ENCODE results near the gene NUBP2. TPM values are rescaled to one million over a fixed set of nuclear protein-coding genes. Genes with fewer than 3 reads are reported as not detected.

Gene NUBP2
- total and polyA plus RNA-seq, 4 donors, result 28.9 to 80.9 (median 54.1) TPM

DNA sequence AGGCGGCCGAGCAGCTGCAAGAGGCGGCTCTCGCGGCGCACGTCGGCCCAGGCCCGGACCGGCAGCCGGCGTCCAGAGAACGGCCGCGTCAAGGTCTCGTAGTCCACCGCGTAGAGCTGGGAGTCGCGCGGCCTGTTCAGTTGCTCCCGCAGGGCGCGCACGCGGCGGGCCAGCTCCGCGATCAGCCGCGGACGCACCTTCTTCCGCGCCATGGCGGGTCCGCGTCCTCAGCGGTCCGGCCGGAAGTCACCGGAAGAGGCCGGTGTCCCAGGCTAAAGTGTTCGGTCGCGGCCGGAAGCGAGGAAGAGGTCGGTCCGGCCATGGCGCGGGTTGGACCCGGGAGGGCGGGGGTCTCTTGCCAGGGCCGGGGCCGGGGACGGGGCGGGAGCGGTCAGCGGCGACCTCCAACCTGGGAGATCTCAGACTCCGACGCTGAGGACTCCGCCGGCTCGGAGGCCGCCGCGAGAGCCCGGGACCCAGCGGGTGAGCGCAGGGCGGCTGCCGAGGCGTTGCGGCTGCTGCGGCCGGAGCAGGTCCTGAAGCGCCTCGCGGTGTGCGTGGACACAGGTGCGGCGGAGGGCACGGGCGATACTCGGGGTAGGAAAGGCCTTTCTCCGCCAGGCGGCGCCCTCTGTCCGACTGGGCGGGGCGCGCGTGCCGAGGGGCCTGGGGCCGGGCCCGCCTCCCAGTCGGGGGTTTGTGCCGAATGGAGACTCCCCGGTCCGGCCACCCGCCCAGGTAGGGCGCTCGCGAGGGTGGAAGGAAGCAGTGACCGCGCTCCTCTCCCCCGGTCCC, 9.7 kb upstream of the NUBP2 start, which contains the start of gene MRPS34:
Gene MRPS34, minus strand, starts transcription at position 227 of the 795 bp plus-strand sequence. Its CDS starts 15 bp downstream, at position 212.
- H3K9me3 ChIP-seq (ENCODE audit: control insufficient read depth in 4 of 4, low read length in 3 of 4), result no peaks in the 10 kb centered on the region
- peaks cover 0 to 20% (median 9%) of the 10 kb centered on the region in 4 donors for H3K36me3 ChIP-seq (ENCODE audit: control insufficient read depth in 4 of 4, insufficient read depth in 3 of 4, low read depth in 1 of 4, low read length in 3 of 4)
- H3K4me3 ChIP-seq (ENCODE audit: low read depth in 1 of 3, low read length in 3 of 3), result peak within 1 kb of the TSS; percentile 73 to 93 (median 78)
- peak within 1 kb of the TSS; percentile 83 to 94 for H3K27ac ChIP-seq (ENCODE audit: low read depth in 1 of 2, low read length in 2 of 2)
- peak; percentile 86 for DNase-seq (ENCODE audit: low spot score)
- peaks cover 10 to 50% (median 29%) of the 10 kb centered on the region in 4 donors for H3K4me1 ChIP-seq (ENCODE audit: control insufficient read depth in 4 of 4, insufficient read depth in 4 of 4, low read length in 3 of 4)
- TF ChIP-seq, protein P1, sequence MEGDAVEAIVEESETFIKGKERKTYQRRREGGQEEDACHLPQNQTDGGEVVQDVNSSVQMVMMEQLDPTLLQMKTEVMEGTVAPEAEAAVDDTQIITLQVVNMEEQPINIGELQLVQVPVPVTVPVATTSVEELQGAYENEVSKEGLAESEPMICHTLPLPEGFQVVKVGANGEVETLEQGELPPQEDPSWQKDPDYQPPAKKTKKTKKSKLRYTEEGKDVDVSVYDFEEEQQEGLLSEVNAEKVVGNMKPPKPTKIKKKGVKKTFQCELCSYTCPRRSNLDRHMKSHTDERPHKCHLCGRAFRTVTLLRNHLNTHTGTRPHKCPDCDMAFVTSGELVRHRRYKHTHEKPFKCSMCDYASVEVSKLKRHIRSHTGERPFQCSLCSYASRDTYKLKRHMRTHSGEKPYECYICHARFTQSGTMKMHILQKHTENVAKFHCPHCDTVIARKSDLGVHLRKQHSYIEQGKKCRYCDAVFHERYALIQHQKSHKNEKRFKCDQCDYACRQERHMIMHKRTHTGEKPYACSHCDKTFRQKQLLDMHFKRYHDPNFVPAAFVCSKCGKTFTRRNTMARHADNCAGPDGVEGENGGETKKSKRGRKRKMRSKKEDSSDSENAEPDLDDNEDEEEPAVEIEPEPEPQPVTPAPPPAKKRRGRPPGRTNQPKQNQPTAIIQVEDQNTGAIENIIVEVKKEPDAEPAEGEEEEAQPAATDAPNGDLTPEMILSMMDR (IDR thresholded peaks at IDR 0.05; ENCODE audit: low read depth, low read length, missing input control), result peak; percentile 65
- TF ChIP-seq EGR1 (IDR thresholded peaks at IDR 0.05; ENCODE audit: low read depth in 2 of 2) (no peak), GABPA (IDR thresholded peaks at IDR 0.05 in 1 of 2, conservative IDR thresholded peaks at IDR 0.05 in 1 of 2) (peak; percentile 89 to 95), HNF4A (conservative IDR thresholded peaks at IDR 0.05) (no peak), SP1 (IDR thresholded peaks at IDR 0.05) (peak; percentile 11), YY1 (IDR thresholded peaks at IDR 0.05) (peak; percentile 84), FOXA1 (IDR thresholded peaks at IDR 0.05) (no peak), NR2F2 (IDR thresholded peaks at IDR 0.05) (no peak), FOXA2 (IDR thresholded peaks at IDR 0.05) (no peak), RAD21 (IDR thresholded peaks at IDR 0.05) (peak; percentile 29 to 64), TAF1 (conservative IDR thresholded peaks at IDR 0.05) (no peak), JUND (IDR thresholded peaks at IDR 0.05) (no peak), HNF4G (IDR thresholded peaks at IDR 0.05) (no peak), RXRA (IDR thresholded peaks at IDR 0.05) (no peak)
- TF ChIP-seq, protein P2, sequence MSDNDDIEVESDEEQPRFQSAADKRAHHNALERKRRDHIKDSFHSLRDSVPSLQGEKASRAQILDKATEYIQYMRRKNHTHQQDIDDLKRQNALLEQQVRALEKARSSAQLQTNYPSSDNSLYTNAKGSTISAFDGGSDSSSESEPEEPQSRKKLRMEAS (IDR thresholded peaks at IDR 0.05), result no peak
- TF ChIP-seq, protein P3, sequence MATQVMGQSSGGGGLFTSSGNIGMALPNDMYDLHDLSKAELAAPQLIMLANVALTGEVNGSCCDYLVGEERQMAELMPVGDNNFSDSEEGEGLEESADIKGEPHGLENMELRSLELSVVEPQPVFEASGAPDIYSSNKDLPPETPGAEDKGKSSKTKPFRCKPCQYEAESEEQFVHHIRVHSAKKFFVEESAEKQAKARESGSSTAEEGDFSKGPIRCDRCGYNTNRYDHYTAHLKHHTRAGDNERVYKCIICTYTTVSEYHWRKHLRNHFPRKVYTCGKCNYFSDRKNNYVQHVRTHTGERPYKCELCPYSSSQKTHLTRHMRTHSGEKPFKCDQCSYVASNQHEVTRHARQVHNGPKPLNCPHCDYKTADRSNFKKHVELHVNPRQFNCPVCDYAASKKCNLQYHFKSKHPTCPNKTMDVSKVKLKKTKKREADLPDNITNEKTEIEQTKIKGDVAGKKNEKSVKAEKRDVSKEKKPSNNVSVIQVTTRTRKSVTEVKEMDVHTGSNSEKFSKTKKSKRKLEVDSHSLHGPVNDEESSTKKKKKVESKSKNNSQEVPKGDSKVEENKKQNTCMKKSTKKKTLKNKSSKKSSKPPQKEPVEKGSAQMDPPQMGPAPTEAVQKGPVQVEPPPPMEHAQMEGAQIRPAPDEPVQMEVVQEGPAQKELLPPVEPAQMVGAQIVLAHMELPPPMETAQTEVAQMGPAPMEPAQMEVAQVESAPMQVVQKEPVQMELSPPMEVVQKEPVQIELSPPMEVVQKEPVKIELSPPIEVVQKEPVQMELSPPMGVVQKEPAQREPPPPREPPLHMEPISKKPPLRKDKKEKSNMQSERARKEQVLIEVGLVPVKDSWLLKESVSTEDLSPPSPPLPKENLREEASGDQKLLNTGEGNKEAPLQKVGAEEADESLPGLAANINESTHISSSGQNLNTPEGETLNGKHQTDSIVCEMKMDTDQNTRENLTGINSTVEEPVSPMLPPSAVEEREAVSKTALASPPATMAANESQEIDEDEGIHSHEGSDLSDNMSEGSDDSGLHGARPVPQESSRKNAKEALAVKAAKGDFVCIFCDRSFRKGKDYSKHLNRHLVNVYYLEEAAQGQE (IDR thresholded peaks at IDR 0.05), result no peak
- TF ChIP-seq, protein P4, sequence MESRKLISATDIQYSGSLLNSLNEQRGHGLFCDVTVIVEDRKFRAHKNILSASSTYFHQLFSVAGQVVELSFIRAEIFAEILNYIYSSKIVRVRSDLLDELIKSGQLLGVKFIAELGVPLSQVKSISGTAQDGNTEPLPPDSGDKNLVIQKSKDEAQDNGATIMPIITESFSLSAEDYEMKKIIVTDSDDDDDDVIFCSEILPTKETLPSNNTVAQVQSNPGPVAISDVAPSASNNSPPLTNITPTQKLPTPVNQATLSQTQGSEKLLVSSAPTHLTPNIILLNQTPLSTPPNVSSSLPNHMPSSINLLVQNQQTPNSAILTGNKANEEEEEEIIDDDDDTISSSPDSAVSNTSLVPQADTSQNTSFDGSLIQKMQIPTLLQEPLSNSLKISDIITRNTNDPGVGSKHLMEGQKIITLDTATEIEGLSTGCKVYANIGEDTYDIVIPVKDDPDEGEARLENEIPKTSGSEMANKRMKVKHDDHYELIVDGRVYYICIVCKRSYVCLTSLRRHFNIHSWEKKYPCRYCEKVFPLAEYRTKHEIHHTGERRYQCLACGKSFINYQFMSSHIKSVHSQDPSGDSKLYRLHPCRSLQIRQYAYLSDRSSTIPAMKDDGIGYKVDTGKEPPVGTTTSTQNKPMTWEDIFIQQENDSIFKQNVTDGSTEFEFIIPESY (IDR thresholded peaks at IDR 0.05), result no peak
- TF ChIP-seq, protein P5, sequence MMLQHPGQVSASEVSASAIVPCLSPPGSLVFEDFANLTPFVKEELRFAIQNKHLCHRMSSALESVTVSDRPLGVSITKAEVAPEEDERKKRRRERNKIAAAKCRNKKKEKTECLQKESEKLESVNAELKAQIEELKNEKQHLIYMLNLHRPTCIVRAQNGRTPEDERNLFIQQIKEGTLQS (IDR thresholded peaks at IDR 0.05), result no peak
- peak within 1 kb of the TSS; percentile 21 to 89 for H3K9ac ChIP-seq (ENCODE audit: low read depth in 1 of 2, low read length in 2 of 2)
- WGBS, result under 1% methylated on average over 108 of the region's 108 CpGs
- no peaks in the 10 kb centered on the region for H3K27me3 ChIP-seq (ENCODE audit: control insufficient read depth in 4 of 4, insufficient read depth in 4 of 4, low read length in 3 of 4)

Data from liver (tissue), 9 donors.